ENCODE measurements around the gene TAF6.

DNA sequence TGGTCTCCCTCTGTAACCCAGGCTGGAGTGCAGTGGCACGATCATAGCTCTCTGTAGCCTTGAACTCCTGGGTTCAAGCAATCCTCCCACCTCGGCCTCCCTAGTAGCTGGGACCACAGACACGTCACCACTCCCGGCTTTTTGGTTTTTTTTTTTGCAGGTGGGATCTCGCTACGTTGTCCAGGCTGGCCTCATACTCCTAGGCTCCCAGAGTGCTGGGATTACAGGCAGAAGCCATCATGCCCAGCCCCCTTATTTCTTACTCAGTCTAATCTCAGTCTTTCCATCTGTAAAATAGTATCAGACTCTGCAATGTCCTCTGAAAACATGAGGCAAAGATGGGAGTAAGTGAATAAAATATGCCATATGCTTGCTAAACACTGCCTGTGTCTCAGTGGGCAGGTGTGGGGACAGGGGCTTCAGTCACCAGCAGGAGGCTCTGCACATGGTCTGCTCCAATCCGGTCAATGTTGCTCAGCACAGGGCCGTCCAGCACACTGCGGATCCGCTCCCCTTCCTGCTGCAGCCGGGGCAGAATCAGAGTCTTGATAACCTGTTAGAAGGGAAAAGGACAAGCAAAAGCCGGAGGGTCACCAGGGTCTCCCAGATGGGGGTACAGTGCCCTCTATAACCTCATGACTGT lies 9.5 kb downstream of the TAF6 start:
- TF ChIP-seq CTCF (conservative IDR thresholded peaks at IDR 0.05 in 1 of 2, IDR thresholded peaks at IDR 0.05 in 1 of 2; ENCODE audit: low read depth in 1 of 2, low read length in 2 of 2) (peak in 1 of 2 donors; percentile 15), EZH2 (IDR thresholded peaks at IDR 0.05; ENCODE audit: low read length, missing control alignments) (no peak)
